GM23338 (cell line): ENCODE measurements around the gene APRT.

ENCODE experiments used
- CREB1 ChIP-seq: fragments of 250-450 bp; sonication (Bioruptor Pico); IDR thresholded peaks from 2 replicates; pipeline ENCODE4 v1.5.0; 2020; ENCODE audit warnings: low read depth, mild to moderate bottlenecking, moderate library complexity
- CTCF ChIP-seq, 2 experiments: fragments of 200-600 bp in 1 of 2; sonication (generic) in 1 of 2; conservative IDR thresholded peaks; 2 replicates each; pipeline versions ENCODE4 v1.5.1 to v1.6.1; 2016 to 2017; ENCODE audit warnings: antibody characterized with exemption in 2 of 2, low read depth in 2 of 2, mild to moderate bottlenecking in 2 of 2, moderate library complexity in 1 of 2
- ETS1 ChIP-seq: IDR thresholded peaks from 2 replicates; pipeline ENCODE4 v1.6.1; 2016; ENCODE audit warnings: antibody characterized with exemption
- EZH2 ChIP-seq: fragments of 200-600 bp; sonication (generic); IDR thresholded peaks from one replicate; pipeline ENCODE4 v1.8.0; 2017; ENCODE audit warnings: antibody characterized with exemption, mild to moderate bottlenecking, low read depth; ENCODE audit not compliant: unreplicated experiment
- EZH2phosphoT487 ChIP-seq: fragments of 200-600 bp; sonication (generic); IDR thresholded peaks from one replicate; pipeline ENCODE4 v1.8.1; 2018; ENCODE audit warnings: antibody characterized with exemption; ENCODE audit not compliant: unreplicated experiment
- JUNB ChIP-seq: IDR thresholded peaks from one replicate; pipeline ENCODE4 v1.6.1; 2016; ENCODE audit warnings: antibody characterized with exemption; ENCODE audit not compliant: unreplicated experiment
- NANOG ChIP-seq: IDR thresholded peaks from 2 replicates; pipeline ENCODE4 v1.6.1; 2016; ENCODE audit warnings: antibody characterized with exemption, borderline replicate concordance
- POLR2AphosphoS5 ChIP-seq: IDR thresholded peaks from 2 replicates; pipeline ENCODE4 v1.6.1; 2016; ENCODE audit warnings: antibody characterized with exemption, low read depth
- REST ChIP-seq: IDR thresholded peaks from one replicate; pipeline ENCODE4 v1.6.1; 2018; ENCODE audit warnings: antibody characterized with exemption; ENCODE audit not compliant: unreplicated experiment
- STAT1 ChIP-seq: IDR thresholded peaks from one replicate; pipeline ENCODE4 v1.6.1; 2016; ENCODE audit warnings: antibody characterized with exemption; ENCODE audit not compliant: unreplicated experiment
- ZNF331 ChIP-seq: fragments of 250-450 bp; sonication (Bioruptor Pico); IDR thresholded peaks from 2 replicates; pipeline ENCODE4 v1.5.0; 2020; ENCODE audit warnings: low read depth, mild to moderate bottlenecking, moderate library complexity
- ZNF462 ChIP-seq: fragments of 250-450 bp; sonication (Bioruptor Pico); IDR thresholded peaks from 2 replicates; pipeline ENCODE4 v1.5.0; 2020; ENCODE audit warnings: mild to moderate bottlenecking, moderate library complexity

DNA sequence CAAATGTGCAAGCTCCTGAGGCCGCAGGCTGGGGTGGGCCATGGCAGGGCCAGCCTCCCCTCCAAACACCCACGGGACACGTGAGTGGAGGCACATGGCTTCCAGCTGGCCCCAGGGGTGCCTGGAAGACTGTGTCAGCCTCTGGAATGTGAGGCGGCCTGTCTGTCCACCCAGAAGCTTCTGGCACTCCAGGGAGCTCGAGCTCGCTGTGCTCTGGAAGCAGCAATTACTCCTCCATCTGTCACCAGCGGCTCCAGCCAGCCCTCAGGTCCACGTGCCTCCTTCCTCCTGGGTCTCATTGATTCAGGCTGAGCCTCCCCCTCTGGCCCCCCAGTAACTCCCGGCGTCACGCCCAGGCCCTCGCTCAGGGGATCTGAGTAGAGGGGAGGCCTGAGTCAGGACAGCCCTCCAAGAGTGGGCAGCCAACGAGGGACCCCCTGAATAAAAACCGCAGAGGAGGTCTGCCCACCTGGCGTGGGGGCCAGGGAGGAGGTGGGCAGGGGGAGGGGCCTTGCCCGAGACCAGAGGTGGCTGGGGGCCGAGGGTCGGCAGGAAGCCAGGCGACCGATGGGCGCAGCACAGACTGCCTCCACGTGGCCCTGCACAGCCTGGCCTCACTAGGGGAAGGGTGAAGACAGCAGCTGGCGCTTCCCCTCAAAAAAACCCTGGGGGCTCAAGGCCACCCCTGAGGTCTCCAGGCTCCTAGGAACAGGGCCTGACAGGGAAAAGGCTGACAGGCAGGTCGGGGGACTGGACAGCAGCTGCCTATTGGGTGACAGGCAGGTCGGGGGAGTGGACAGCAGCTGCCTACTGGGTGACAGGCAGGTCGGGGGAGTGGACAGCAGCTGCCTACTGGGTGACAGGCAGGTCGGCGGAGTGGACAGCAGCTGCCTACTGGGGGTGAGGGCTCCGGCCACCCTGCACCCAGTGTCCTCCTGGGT, 38.6 kb downstream of the APRT start:
- no peak for TF ChIP-seq CREB1
- TF ChIP-seq EZH2: no peak
- TF ChIP-seq CTCF (conservative IDR thresholded peaks at IDR 0.05; ENCODE audit: low read depth in 2 of 2): no peak
- TF ChIP-seq POLR2AphosphoS5: no peak
- TF ChIP-seq REST: no peak
- no peak for TF ChIP-seq NANOG
- TF ChIP-seq JUNB: no peak
- no peak for TF ChIP-seq EZH2phosphoT487
- TF ChIP-seq ZNF462 (CRISPR knock-in tag): no peak
- no peak for TF ChIP-seq ZNF331 (CRISPR knock-in tag)
- TF ChIP-seq STAT1: no peak
- TF ChIP-seq ETS1: no peak
